CD8-positive, alpha-beta memory T cell (primary cell): ENCODE data around the gene CLSTN2. TPM values are rescaled to one million over a fixed set of nuclear protein-coding genes. Genes with fewer than 3 reads are reported as not detected.

Experiments used
- CTCF ChIA-PET: fragments of 350-600 bp; sonication (Branson Sonifier 250); formaldehyde crosslinking; loops from one replicate; lab custom pipeline; 2021; ENCODE audit warnings: antibody characterized with exemption; lab: Charles Lee
- POLR2A ChIA-PET: fragments of 350-600 bp; sonication (Branson Sonifier 250); formaldehyde crosslinking; loops from one replicate; lab custom pipeline; 2021; ENCODE audit warnings: antibody characterized with exemption; lab: Charles Lee
- DNase-seq, 5 donors: peaks; one replicate each; pipeline versions ENCODE4 v3.0.0 to v3.0.0-alpha.2; 2020 to 2022; ENCODE audit warnings: mixed read lengths in 1 of 5
- H3K27ac ChIP-seq: one replicate; pipeline ENCODE4 v1.7.0; 2013; ENCODE audit warnings: low read depth, mild to moderate bottlenecking, low read length, moderate library complexity
- H3K27me3 ChIP-seq: 2 replicates; pipeline ENCODE4 v1.7.0; 2013; ENCODE audit warnings: low read length, mild to moderate bottlenecking; ENCODE audit not compliant: insufficient read depth, poor library complexity, severe bottlenecking
- H3K36me3 ChIP-seq: 2 replicates; pipeline ENCODE4 v1.7.0; 2013; ENCODE audit warnings: mild to moderate bottlenecking, low read length, moderate library complexity; ENCODE audit not compliant: insufficient read depth
- H3K4me1 ChIP-seq: 2 replicates; pipeline ENCODE4 v1.7.0; 2013; ENCODE audit warnings: mild to moderate bottlenecking, low read length, moderate library complexity; ENCODE audit not compliant: insufficient read depth
- H3K4me3 ChIP-seq: 2 replicates; pipeline ENCODE4 v1.7.0; 2013; ENCODE audit warnings: mild to moderate bottlenecking, low read length
- H3K9me3 ChIP-seq: 2 replicates; pipeline ENCODE4 v1.7.0; 2013; ENCODE audit warnings: mild to moderate bottlenecking, low read length
- H3K27ac Mint-ChIP-seq, 8 donors: one replicate each; pipeline ENCODE4 v1.8.0; 2020 to 2021; ENCODE audit warnings: mixed read lengths in 8 of 8, mild to moderate bottlenecking in 6 of 8, inconsistent platforms in 3 of 8, moderate library complexity in 3 of 8
- H3K27me3 Mint-ChIP-seq, 2 donors: one replicate each; pipeline ENCODE4 v1.8.0; 2020 to 2021; ENCODE audit warnings: mixed read lengths in 2 of 2, mild to moderate bottlenecking in 1 of 2, moderate library complexity in 1 of 2
- H3K36me3 Mint-ChIP-seq, 3 donors: one replicate each; pipeline ENCODE4 v1.8.0; 2020 to 2021; ENCODE audit warnings: mixed read lengths in 3 of 3, inconsistent platforms in 1 of 3, mild to moderate bottlenecking in 1 of 3
- H3K4me1 Mint-ChIP-seq, 3 donors: one replicate each; pipeline ENCODE4 v1.8.0; 2020 to 2021; ENCODE audit warnings: mixed read lengths in 3 of 3, inconsistent platforms in 1 of 3, mild to moderate bottlenecking in 1 of 3
- H3K4me3 Mint-ChIP-seq, 7 donors: one replicate each; pipeline ENCODE4 v1.8.0; 2020 to 2021; ENCODE audit warnings: mixed read lengths in 7 of 7, mild to moderate bottlenecking in 6 of 7, moderate library complexity in 4 of 7, inconsistent platforms in 2 of 7
- H3K9me3 Mint-ChIP-seq, 5 donors: one replicate each; pipeline ENCODE4 v1.8.0; 2020 to 2022; ENCODE audit warnings: mixed read lengths in 5 of 5, mild to moderate bottlenecking in 3 of 5, moderate library complexity in 2 of 5, inconsistent platforms in 1 of 5
- polyA plus RNA-seq: library from polyadenylated mRNA; unstranded; fragments of 300-500 nt; fragmentation: Illumina TruSeq; gene quantifications from one replicate; pipeline ENCODE4 v1.2.3, GENCODE V29; 2021
- total RNA-seq, 2 experiments: library from RNA; stranded (reverse); gene quantifications; one replicate each; pipeline ENCODE4 v1.2.3, GENCODE V29; 2021

Gene CLSTN2
- total and polyA plus RNA-seq, 3 experiments from 2014 or later, result not detected

DNA sequence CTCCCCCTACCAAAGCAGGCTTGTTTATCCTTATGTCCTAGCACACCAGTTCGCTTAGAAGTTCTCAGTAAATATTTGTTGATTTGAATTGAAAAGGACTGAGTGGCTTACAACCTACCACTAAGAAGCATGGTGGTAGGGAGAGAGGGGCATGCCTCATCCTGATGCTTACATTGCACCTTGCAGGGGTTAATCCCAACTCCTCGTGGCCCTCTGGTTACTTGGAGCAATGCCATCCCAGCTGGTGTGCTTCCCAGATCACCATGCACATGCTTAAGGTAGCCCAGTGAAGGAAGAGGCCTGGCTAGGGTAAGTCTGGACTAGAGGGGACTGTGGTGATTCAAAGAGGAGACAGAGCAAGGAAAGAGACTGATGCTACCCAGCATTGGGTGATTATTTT is 253.3 kb downstream of the CLSTN2 start:
- Mint-ChIP-seq H3K27me3 (peaks cover 1 to 5% of the 10 kb centered on the region in 2 donors), H3K4me3 (no peak overlapping the region), H3K9me3 (peaks cover 0 to 8% (median 3%) of the 10 kb centered on the region in 5 donors), H3K4me1 (no peaks in the 10 kb centered on the region), H3K36me3 (no peaks in the 10 kb centered on the region), H3K27ac (no peak overlapping the region)
- CTCF ChIA-PET, result no interaction called here
- POLR2A ChIA-PET, result no interaction called here
- no peaks in the 10 kb centered on the region for H3K9me3 ChIP-seq
- DNase-seq, result no peak
- H3K36me3 ChIP-seq, result no peaks in the 10 kb centered on the region
- H3K4me3 ChIP-seq, result no peak overlapping the region
- H3K4me1 ChIP-seq, result no peaks in the 10 kb centered on the region
- H3K27me3 ChIP-seq, result no peaks in the 10 kb centered on the region
- no peak overlapping the region for H3K27ac ChIP-seq

- H3K27me3 Mint-ChIP-seq, result peaks cover 1 to 5% of the 10 kb centered on the region in 2 donors
- H3K9me3 Mint-ChIP-seq, result peaks cover 3 to 12% (median 8%) of the 10 kb centered on the region in 5 donors
- Histone ChIP-seq H3K36me3 (no peaks in the 10 kb centered on the region), H3K27ac (no peak overlapping the region), H3K9me3 (no peaks in the 10 kb centered on the region), H3K27me3 (no peaks in the 10 kb centered on the region), H3K4me3 (no peak overlapping the region), H3K4me1 (no peaks in the 10 kb centered on the region)
- no peaks in the 10 kb centered on the region for H3K4me1 Mint-ChIP-seq
- DNase-seq, result no peak
- ChIA-PET CTCF (no interaction called here), POLR2A (no interaction called here)
- H3K4me3 Mint-ChIP-seq, result no peak overlapping the region
- no peaks in the 10 kb centered on the region for H3K36me3 Mint-ChIP-seq
- no peak overlapping the region for H3K27ac Mint-ChIP-seq
These were observed 254.3 kb downstream of the CLSTN2 start for GRCh38 chr3:140189267-140189666.

- Histone ChIP-seq H3K27ac (no peak overlapping the region), H3K27me3 (no peaks in the 10 kb centered on the region), H3K4me1 (no peaks in the 10 kb centered on the region), H3K4me3 (no peak overlapping the region), H3K9me3 (no peaks in the 10 kb centered on the region), H3K36me3 (no peaks in the 10 kb centered on the region)
- Mint-ChIP-seq H3K4me3 (no peak overlapping the region), H3K36me3 (no peaks in the 10 kb centered on the region), H3K27me3 (peaks cover 1 to 5% of the 10 kb centered on the region in 2 donors), H3K27ac (no peak overlapping the region), H3K4me1 (no peaks in the 10 kb centered on the region), H3K9me3 (peaks cover 6 to 12% (median 10%) of the 10 kb centered on the region in 5 donors)
- DNase-seq, result no peak
- CTCF ChIA-PET, result no interaction called here
- POLR2A ChIA-PET, result no interaction called here
These were observed 255.0 kb downstream of the CLSTN2 start for GRCh38 chr3:140189976-140190375.

- H3K4me3 Mint-ChIP-seq, result no peak overlapping the region
- H3K27me3 Mint-ChIP-seq, result peaks cover 0 to 5% of the 10 kb centered on the region in 2 donors
- H3K4me1 Mint-ChIP-seq, result no peaks in the 10 kb centered on the region
- POLR2A ChIA-PET, result no interaction called here
- CTCF ChIA-PET, result no interaction called here
- peaks cover 5 to 12% (median 8%) of the 10 kb centered on the region in 5 donors for H3K9me3 Mint-ChIP-seq
- Histone ChIP-seq H3K27ac (no peak overlapping the region), H3K9me3 (no peaks in the 10 kb centered on the region), H3K4me1 (no peaks in the 10 kb centered on the region), H3K36me3 (no peaks in the 10 kb centered on the region), H3K4me3 (no peak overlapping the region), H3K27me3 (no peaks in the 10 kb centered on the region)
- DNase-seq, result no peak
- H3K27ac Mint-ChIP-seq, result no peak overlapping the region
- H3K36me3 Mint-ChIP-seq, result no peaks in the 10 kb centered on the region
These were observed 262.0 kb downstream of the CLSTN2 start for GRCh38 chr3:140196970-140197369.

- CTCF ChIA-PET, result no interaction called here
- Mint-ChIP-seq H3K4me1 (no peaks in the 10 kb centered on the region), H3K27ac (no peak overlapping the region), H3K36me3 (no peaks in the 10 kb centered on the region), H3K9me3 (peaks cover 2 to 8% (median 7%) of the 10 kb centered on the region in 5 donors), H3K27me3 (no peaks in the 10 kb centered on the region), H3K4me3 (no peak overlapping the region)
- Histone ChIP-seq H3K9me3 (no peaks in the 10 kb centered on the region), H3K4me1 (no peaks in the 10 kb centered on the region), H3K36me3 (no peaks in the 10 kb centered on the region), H3K27me3 (no peaks in the 10 kb centered on the region), H3K4me3 (no peak overlapping the region), H3K27ac (no peak overlapping the region)
- DNase-seq, result no peak
- POLR2A ChIA-PET, result no interaction called here
These were observed 263.3 kb downstream of the CLSTN2 start for GRCh38 chr3:140198242-140198641.

DNA sequence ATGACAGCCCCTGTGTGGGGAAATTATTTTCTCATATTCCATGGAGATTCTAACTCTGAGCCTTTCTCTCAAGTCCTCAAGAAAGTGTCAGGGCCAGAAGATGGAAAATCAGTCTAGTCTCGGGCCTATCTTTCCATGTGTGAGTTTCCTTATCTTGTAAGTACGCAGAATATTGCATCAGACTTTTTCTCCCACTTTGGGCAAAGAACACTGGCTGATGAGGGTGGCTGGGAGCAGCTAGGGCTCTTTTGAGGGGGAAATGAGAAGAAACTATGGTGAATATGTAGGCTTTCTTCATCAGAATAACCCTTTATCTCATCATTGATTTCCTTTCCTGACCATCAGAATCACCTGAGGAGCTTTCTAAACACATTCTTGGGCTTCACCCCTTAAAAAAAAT is 264.0 kb downstream of the CLSTN2 start:
- Mint-ChIP-seq H3K27ac (no peak overlapping the region), H3K9me3 (peaks cover 0 to 5% (median 2%) of the 10 kb centered on the region in 5 donors), H3K36me3 (no peaks in the 10 kb centered on the region), H3K4me1 (no peaks in the 10 kb centered on the region), H3K4me3 (no peak overlapping the region), H3K27me3 (no peaks in the 10 kb centered on the region)
- Histone ChIP-seq H3K9me3 (no peaks in the 10 kb centered on the region), H3K27ac (no peak overlapping the region), H3K4me3 (no peak overlapping the region), H3K4me1 (no peaks in the 10 kb centered on the region), H3K27me3 (no peaks in the 10 kb centered on the region), H3K36me3 (no peaks in the 10 kb centered on the region)
- POLR2A ChIA-PET, result no interaction called here
- no peak for DNase-seq
- CTCF ChIA-PET, result no interaction called here

DNA sequence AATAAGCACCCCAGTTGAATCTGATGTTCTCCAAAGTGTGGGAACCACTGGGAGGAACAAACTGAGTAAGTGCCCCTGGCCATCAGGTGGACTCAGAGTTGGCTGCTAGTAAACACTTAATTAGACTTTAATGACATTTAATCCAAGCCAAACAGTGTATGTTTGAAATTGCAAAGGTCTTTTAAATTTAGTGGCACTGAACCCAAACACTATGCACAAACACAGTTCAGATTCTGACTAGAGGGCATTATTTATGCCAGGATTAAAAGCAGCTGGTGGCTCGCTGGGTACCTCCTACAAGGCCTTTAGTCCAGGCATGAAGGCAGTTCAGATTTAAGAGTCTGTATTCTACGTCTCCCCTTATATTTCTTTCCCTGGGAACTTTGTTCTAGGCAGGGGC is 264.8 kb downstream of the CLSTN2 start:
- ChIA-PET POLR2A (no interaction called here), CTCF (no interaction called here)
- Mint-ChIP-seq H3K36me3 (no peaks in the 10 kb centered on the region), H3K9me3 (peaks cover 0 to 3% (median 0%) of the 10 kb centered on the region in 5 donors), H3K27me3 (peaks cover 0 to 2% of the 10 kb centered on the region in 2 donors), H3K4me1 (no peaks in the 10 kb centered on the region), H3K4me3 (no peak overlapping the region), H3K27ac (no peak overlapping the region)
- Histone ChIP-seq H3K27me3 (no peaks in the 10 kb centered on the region), H3K4me1 (no peaks in the 10 kb centered on the region), H3K36me3 (no peaks in the 10 kb centered on the region), H3K27ac (no peak overlapping the region), H3K9me3 (no peaks in the 10 kb centered on the region), H3K4me3 (no peak overlapping the region)
- no peak for DNase-seq

DNA sequence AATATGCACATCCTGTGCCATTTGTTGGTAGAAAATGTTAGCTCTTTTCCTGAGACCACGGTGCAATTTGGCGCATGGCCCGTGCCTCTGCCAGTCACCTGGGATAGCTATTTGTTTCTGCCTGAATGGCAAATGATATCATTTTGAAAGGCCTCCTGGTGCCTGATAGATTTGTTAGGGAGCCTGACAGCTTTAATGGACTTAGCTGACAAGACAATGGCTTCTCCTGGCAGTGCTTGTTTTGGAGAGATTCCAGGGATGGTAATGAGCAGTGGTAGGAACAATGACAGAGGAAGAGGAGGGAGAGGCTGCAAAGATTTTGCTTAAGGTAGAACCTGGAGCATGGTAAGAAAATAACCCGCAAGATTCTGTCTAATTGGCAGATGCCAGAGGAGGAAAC is 268.5 kb downstream of the CLSTN2 start:
- CTCF ChIA-PET, result no interaction called here

More for the DNA sequence above, 268.5 kb downstream of the CLSTN2 start:
- no peak overlapping the region for H3K27ac ChIP-seq
- Mint-ChIP-seq H3K27ac (no peak overlapping the region), H3K9me3 (peaks cover 0 to 3% (median 0%) of the 10 kb centered on the region in 5 donors), H3K27me3 (peaks cover 0 to 3% of the 10 kb centered on the region in 2 donors), H3K4me3 (no peak overlapping the region), H3K36me3 (no peaks in the 10 kb centered on the region), H3K4me1 (no peaks in the 10 kb centered on the region)
- POLR2A ChIA-PET, result no interaction called here
- no peaks in the 10 kb centered on the region for H3K9me3 ChIP-seq
- H3K4me3 ChIP-seq, result no peak overlapping the region
- DNase-seq, result no peak
- no peaks in the 10 kb centered on the region for H3K27me3 ChIP-seq
- H3K36me3 ChIP-seq, result no peaks in the 10 kb centered on the region
- H3K4me1 ChIP-seq, result no peaks in the 10 kb centered on the region
